Stimulated activated CD8-positive, alpha-beta memory T cell treated with anti-CD3 and anti-CD28 coated beads, Interleukin-2, amount 100 ng/mL, for 48 hours (primary cell): ENCODE data around the gene EBF3.

Experiments used
- DNase-seq, 2 donors: peaks; one replicate each; pipeline ENCODE4 v3.0.0-alpha.2; 2020; ENCODE audit warnings: low read depth in 2 of 2

The EBF3 gene

DNA sequence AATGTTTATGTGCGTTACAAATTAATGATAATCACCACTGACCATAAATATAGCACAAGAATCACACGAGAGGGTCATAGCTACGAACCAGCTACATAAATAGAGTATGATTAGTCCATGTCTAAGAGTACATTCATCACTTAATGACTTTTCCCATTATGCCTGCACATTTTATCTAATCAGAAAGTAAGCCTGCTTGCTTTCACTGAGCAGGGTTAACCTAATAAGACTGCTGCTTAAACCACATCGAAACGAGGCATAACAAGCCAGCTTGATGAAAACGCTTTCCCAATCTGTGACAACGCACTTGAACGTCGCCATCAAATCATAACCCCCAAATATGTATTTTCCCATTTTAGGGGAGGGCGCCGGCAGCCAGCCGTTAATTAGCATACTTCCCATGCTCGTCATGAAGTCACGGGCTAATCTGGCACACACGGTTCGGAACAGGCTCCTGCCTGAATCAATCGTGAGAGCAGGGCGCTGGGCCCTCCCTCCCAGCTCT is 71.5 kb downstream of the EBF3 start:
- no peak for DNase-seq

DNA sequence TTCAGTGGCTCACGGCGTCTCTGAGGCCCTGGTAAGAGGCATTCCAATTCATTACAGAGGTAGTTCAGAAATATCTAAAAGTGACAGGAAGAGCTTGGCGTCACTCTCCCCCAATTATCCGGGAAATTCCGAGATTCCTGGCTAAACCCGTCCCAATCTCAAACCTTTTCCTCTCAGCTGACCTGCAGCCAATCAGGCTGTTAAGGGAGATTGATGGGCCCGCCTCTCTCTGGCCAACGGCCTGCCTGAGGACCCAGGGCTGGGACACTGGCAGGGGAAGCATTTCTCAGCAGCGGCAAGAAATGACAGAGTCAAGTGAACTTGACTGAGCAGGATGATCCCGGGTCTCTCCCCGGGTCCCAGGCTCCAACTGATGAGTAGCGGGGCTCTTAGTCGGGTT is 72.3 kb downstream of the EBF3 start:
- no peak for DNase-seq

DNA sequence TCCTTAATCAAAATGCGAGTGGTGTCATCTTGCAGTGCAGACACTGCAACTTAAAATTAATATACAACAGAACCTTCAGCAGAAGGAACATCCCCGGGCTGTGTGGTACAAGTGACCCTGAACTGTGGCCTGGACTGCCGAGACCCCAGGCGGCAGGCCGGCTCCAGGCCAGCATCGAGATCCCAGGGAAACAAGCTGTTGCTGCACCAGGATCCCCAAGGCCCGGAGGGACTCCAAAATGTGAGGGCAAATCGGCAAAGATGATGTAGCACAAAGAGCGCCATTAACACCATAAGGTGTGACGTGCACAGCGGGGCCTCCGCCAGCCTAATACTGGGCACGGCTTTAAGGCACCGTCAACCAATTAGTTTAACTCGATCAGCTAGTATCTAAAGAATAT is 73.9 kb downstream of the EBF3 start:
- no peak for DNase-seq

DNA sequence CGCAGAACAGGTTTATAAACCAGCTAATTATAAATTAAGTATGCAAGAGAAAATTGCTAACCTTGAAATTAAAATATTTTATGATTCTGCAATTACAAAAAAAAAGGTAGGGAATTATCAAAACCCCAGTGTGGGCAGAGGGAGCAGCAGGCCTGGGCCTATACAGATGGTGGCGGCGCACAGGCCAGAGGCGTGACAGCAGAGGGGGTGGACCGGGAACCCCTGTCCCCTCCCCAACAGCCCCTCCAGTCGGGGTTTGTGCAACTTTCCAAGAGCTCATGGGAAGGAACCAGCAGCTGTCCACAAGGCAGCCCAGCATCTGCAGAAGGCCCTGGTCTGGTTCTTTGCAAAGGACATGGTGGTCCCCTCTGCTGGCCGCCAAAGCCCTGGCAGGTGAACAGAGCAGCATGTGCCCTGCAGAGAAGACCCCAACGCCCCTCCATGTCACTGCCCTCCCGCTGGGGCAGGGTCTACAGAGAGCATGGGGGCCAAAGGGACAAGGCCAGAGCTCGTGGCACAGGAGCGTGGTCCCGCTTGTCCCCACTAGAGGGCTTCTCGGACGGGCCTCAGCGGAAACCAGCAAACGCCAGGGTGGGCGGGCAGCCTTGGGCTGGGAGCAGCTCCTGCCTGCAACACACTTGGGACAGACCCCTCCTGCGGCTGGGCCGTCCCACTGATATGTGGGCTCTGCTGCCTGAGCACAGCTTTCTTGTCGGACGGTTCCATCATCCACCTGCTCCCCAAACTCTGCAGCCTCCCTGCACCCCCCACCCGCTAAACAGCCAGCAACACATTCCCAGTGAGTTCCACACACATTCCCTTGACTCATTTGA is 75.1 kb downstream of the EBF3 start:
- DNase-seq = peak; percentile 42 to 44

DNA sequence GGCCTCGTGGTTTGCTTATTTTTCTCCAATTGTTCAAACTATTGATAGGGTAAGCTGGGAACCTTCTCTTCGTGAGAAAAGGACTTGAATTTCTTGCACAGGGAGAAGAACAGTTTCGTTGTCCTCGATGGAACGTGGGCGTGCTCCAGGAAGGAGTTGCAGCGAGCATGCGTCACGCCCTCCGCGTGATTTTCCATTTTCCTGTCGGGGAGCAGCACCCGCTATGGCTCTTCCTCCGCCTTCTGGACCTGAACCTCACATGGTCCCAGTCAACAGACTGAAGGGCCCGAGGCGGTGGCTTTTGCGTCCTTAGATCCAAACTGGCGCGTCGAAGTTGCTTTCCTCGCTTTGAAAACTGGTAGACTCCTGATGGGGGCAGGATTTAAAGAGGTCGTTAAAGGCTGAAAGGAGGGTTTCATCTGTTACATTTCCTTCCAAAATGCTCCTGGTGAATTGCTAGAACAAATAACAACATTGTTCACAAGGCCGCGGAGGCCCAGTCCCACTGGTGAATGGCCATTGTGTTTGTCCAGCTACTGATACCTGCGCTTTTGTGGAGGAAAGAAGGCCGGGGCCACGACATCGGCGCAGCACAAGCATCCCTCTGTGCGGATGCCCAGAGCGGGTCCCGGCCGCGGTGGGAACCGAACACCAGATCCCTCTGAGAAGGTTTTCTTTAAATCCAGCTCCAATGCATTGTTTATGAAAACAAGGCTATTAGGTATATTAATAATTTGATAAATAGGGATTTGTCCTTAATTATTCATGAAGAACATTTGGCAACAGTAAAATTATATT is 75.9 kb downstream of the EBF3 start:
- no peak for DNase-seq

DNA sequence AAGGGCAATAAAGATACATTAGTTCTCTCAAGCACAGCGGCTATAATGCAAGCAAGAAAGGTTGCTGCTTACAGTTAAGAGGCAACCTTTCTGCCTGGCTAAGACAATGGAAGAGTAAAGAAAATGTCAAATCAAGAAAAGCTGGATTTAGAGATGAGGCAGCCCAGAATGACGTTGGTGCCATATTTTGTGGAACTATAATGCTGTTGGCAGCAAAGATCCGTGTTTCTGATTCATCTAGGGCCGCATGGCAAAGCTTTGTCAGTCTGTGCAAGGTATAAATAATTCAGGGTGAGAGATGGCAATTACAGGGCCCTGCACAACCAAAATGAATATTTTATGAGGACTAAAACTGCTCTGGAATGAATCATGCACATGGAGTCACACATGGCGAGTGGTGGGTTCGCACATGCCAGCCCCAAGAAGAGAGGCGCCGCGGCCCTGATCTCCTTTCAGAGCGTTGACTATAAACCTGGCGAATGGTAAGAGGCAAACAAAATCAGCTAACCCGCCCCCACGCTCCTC is 76.6 kb downstream of the EBF3 start:
- no peak for DNase-seq

DNA sequence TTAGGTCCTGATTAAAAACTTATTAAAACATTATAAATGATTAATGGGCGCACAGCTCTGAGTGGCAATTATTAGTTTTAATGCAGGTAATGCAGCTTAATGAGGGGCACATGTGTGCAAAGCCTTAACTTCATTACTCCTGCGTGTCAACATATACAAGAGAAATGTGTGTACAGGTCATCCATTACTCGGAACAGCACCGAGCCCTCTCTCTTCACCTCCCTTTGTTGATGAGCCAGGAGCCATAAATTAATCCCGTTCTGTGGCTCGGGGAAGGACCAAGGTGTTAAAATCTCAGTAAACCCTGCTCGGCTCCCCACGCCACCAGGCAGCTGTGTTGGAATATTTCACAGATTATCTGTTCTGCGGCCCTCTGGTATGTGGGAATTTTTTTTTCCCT is 77.8 kb downstream of the EBF3 start:
- no peak for DNase-seq

DNA sequence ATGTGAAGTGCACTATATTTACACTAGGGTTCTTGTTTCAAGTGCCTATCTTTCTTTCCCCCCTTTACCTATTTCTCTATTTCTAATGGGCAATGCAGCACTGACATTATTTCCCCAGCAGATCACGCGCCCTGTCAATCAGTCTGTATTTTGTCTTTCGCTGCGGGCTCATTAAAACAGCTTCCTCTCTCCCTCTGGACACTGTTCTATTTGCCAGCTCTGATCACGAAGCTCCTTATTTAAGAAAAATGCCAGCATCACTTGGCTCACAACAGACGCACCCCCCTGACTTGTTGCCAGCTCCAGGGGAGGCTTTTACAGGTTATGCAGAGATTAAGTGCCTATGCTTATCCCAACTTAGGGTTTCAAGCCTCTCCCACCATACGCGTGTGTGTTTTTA is 78.5 kb downstream of the EBF3 start:
- DNase-seq = no peak

DNA sequence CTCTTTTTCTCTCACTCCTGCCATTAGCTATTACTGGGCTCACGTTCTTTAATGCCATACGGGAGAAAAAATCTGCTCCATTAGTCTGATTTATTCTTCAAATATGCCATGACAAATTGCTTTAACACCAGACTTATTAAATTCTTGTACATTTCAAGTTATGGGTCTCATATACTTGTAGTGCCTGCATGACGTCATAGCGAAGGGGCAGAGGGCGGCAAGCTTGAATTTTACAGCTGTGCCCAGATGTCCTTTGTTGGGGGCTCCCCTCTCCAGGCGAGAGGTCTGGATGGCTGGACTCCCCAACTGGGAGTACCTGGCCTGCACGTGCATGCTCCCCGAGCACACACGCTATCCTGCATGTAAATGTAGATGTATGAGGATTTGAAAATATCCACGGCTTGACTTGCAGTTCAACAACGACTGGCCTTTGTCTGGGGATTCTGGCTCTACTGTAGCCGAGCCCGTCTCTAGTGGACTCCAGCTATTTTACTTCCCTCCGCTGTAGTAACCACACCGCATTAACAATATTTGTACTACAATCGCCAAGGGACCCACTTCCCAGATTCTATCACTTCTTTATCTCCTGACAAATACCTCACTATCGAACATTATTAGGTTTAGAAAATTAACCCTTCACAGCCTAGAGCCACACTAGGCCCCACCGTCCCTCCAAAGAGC is 79.5 kb downstream of the EBF3 start:
- DNase-seq = no peak

DNA sequence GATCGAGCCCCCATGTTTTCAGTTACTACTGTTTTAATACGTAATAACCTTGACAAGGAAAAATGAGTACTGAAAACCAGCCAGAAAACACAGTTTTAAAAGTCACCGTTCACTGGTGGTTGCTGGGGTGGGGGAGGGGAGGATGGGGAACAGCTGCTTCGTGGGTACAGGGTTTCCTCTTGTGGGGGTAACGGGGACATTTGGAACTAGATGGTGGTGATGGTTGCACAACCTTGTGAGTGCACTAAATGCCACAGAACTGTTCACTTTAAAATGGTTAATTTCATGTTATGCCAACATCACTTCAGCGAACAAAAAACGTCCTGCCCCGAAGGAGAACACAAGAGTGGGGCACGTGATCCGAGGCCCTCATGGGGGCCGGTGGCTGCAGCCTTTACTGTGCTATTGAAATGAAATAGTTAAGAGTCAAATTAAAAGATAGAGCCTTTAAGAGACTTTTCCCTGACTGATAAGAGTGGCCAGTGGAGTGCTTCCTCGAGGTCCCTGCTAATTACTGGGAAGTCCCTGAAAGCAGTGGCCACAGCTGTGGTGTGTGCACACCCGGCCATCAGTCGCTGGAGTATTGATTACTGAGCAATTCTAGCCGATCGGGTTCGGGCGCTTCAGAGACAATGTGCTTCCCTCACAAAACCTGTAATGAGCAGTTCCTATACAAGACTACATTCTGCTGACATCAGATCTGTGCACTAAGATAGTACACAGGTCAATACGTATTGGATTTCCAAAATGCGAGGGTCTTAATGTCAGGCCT is 80.3 kb downstream of the EBF3 start:
- DNase-seq = no peak

DNA sequence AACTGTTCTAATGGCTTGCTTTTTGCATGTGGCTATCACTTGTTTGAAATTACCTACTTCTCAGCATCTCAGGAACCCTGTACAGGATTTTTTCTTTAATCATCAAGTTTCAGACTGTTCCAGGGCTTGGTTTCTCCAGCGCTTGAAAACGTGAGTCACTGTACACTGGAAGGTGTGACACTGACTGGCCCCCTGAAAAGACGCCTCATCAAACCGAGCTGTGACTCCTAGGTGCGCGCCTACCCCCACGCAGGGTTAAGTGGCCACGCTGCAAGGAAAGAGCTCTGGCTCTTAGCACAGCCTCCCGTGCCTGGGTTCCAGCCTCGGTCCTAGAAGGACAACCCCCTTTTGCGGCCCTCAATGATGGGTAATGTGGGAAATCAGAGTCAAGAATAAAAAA is 81.0 kb downstream of the EBF3 start:
- no peak for DNase-seq

DNA sequence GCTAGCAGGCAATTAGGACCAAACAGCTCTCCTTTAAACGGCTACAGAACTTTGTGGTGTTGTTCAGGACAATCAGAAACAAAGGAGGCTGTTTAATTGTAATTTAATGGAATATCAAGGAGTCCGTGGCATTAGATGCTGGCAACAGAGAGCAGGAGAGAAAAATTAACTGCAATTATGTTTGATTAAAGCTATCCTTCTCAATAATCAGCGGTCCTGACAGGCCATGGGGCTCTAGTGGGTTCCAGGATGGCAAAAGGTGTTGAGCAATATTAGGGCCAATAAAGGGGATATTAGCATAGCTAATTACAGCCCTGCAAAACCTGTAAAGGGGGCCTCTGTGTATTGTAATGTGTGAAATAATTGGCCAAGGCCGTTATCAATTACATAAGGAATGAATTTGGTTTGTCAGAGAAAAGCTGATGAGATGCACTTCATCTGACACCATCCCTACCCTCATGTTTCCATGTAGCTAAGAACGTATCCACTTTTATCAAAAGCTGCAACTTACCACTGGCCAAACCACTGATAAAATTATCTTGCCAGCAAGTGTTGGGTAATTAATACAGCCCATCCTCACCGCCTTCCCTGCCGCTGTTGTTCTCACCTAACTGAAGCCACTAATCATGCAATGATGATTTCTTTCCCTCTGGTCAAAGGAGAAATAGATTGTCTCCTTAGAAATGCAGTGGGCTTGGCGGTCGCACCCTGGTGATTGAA is 81.6 kb downstream of the EBF3 start:
- no peak for DNase-seq

DNA sequence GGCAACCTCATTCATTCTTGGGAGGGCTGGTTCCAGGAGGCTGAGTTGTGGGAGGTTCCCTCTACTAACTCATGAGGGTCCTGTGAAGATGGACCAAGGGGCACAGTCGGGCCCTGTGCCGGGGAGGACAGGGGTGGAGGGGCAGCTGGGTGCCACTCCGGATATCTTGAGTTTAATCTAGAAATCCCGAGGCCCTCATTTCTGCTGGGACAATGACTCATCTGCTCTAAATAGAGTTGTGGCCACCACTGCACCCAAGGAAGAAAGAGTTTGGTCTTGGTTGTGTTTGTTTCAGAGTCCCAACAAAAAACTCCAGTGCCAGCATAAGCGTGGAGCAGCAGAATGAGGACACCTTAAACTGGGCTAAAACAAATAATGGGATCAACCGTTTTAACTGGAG is 82.4 kb downstream of the EBF3 start:
- no peak for DNase-seq

DNA sequence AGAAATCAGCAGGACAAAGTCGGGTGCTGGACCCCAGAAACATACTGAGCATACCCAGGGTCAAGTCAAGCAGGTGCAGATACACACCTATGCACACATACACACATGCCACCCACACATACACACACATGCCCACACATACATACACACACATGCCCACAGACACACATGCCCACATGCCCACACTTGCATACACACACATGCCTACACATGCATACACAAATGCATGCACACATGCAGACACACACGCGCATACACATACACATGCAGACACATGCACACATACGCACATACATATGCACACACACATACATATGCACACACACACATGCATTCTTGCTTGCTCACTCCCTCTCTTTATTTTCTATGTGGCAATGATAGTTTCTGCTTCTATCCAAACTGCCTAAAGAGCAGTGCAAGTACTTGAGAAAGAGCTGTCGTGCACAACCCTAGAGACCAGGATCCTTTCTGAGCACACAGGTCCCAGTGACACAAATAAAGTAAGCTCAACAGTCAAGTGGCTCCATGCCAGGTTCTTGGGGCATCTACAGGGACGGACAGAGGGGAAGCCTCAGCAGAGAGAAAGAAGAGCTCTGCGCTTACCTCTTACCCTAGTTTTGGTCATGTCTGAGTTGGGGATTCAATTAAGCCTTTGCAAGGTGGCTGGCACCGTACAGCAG is 83.7 kb downstream of the EBF3 start:
- DNase-seq = no peak

DNA sequence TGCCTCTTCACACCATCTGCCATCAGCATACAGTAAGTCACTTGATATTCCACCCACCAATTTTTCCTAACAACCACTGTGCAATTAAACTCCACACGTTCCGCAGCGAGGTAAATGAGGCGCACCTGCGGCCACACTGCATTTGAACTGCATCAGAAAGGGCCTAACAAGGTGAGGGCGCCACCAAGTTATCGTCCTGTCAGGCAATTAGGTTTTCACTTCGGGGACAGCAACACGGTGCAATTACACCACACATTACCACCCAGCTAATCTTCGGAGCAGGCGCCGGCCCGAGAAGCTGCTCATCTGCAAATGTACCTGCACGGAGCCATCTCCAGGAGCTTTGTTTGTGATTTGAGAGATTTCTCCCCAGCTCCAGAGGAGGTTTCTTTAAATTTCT is 84.4 kb downstream of the EBF3 start:
- no peak for DNase-seq

DNA sequence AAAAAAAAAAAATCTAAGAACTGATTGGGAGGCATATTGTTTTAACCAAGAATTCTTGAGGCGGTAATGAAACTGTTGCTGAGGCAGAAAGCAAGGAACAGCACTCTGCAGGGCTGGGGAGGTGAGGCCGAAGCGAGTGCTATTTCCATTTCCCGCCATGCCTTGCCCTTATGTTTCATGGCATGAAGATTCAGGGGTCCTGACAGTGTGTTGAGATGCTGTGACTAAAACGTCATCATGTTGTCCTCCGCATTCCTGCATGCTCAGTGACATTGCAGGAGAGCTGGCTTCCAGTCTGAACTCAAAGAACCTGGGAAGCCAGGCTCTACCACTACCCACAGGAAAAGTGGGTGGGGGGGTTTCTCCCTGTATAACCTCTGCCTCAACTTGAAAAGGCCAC is 85.2 kb downstream of the EBF3 start:
- no peak for DNase-seq

DNA sequence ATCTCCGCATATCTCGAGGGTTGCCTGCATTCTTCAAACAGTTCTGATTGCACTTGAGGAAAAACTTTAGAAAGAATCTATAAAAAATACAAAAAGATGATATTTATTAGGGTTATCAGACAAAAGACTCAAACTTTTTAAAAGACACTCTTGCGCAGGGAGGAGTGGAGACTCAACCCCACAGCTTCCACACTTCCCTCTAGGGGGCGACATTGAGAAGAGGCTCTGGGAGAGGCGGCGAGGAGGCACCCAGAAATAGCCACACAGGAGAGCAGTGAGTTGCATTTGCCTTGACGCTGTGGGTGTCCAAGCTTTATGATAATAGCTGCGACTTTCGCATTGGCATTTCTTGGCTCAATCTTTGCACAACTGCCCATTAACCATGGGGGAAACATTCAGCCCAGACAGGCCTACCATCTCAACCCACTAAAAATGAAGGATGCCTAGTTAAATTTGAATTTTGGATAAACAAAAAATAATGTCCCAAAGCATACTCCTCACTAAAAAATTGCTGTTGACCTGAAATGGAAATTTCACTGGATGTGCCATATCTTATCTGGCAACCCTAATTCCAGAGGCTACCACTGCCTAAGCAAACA is 86.2 kb downstream of the EBF3 start:
- DNase-seq = peak; percentile 12 to 32

DNA sequence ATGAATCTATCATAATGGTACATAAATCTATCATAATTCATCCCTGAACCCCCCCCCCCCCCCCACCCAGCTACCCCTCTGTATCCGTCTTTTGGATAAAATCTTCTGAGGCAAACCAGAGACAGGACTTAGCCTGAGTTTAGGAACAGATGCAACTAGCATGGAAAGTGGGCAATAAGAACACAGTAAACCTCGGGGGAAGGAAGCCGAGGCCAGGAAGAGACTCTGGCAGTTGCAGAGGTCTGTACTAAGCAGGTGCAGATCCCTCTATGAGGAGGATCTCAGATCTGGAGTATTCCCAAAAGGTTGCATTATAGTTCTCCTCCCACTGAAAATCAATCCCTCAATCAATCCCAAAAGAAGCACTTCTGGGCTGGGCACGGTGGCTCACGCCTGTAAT is 87.2 kb downstream of the EBF3 start:
- no peak for DNase-seq

DNA sequence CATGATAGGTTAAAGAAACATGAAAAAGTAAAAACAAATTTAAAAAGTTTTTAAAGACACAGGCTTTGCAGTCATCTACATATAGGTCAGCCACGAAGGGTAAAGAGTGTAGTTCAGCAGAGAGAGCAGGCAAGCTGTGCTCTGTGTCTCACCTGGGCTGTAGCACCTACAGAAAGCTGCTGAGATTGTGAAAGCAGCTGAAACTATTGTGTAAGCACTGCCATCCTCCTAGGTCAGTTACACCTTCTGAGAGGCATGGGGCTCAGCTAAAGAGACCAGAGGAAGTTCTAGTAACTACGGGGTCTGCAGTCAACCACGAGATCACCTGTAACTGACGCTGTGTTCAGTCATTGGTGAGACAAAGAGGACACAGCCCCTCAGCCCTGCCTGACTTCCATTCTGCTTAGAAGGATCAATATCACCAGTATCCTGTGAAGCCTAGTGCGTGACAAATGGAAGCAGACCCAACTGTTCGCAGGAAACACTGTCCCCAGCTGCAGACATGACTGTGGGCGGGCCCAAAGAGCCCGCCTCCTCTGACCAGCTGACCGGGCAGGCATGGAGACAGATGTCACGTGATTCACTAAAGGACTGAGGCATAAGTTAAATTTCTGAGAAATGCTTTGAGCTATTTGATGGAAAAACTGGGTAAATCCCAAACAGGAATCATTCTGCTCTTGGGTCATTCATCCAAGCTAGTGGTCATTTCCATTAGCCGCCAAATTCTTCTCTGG is 87.9 kb downstream of the EBF3 start:
- DNase-seq = no peak
